Hepatocyte (in vitro differentiated cells): ENCODE measurements around the gene FAM174C. TPM values are rescaled to one million over a fixed set of nuclear protein-coding genes. Genes with fewer than 3 reads are reported as not detected.
A peak's percentile ranks its signal among the peaks of the same experiment; 100 is the strongest.

Source experiments
- DNase-seq: peaks from one replicate; pipeline ENCODE4 v3.0.0-alpha.2; 2016; ENCODE audit warnings: low spot score
- H2AFZ ChIP-seq: fragments of 200-600 bp; sonication (generic); 2 replicates; pipeline ENCODE4 v1.6.0; 2016; ENCODE audit warnings: antibody characterized with exemption, mild to moderate bottlenecking
- H3K27ac ChIP-seq: fragments of 200-600 bp; sonication (generic); 2 replicates; pipeline ENCODE4 v1.5.1; 2016; ENCODE audit warnings: mild to moderate bottlenecking
- H3K27me3 ChIP-seq: fragments of 200-600 bp; sonication (generic); 2 replicates; pipeline ENCODE4 v1.6.1; 2016
- H3K36me3 ChIP-seq: fragments of 200-600 bp; sonication (generic); replicated peaks from 2 replicates; pipeline ENCODE4 v1.5.1; 2016; ENCODE audit warnings: low read depth; ENCODE audit not compliant: insufficient read depth
- H3K4me1 ChIP-seq: fragments of 200-600 bp; sonication (generic); 2 replicates; pipeline ENCODE4 v1.5.1; 2016; ENCODE audit warnings: mild to moderate bottlenecking, moderate library complexity; ENCODE audit not compliant: insufficient read depth
- H3K4me2 ChIP-seq: fragments of 200-600 bp; sonication (generic); 2 replicates; pipeline ENCODE4 v1.6.0; 2016
- H3K4me3 ChIP-seq: fragments of 200-600 bp; sonication (generic); 2 replicates; pipeline ENCODE4 v1.5.1; 2016; ENCODE audit warnings: mild to moderate bottlenecking
- H3K79me2 ChIP-seq: fragments of 200-600 bp; sonication (generic); 2 replicates; pipeline ENCODE4 v1.6.0; 2017; ENCODE audit warnings: mild to moderate bottlenecking
- H3K9me2 ChIP-seq: fragments of 200-600 bp; sonication (generic); replicated peaks from 2 replicates; pipeline ENCODE4 v1.6.0; 2017; ENCODE audit warnings: mild to moderate bottlenecking; ENCODE audit not compliant: insufficient read depth
- H3K9me3 ChIP-seq: fragments of 200-600 bp; sonication (generic); 2 replicates; pipeline ENCODE4 v1.5.1; 2016; ENCODE audit warnings: low read depth, mild to moderate bottlenecking
- H4K20me1 ChIP-seq: fragments of 200-600 bp; sonication (generic); 2 replicates; pipeline ENCODE4 v1.6.0; 2016; ENCODE audit warnings: mild to moderate bottlenecking; ENCODE audit not compliant: insufficient read depth, poor library complexity, severe bottlenecking
- EZH2 ChIP-seq: fragments of 200-600 bp; sonication (generic); IDR thresholded peaks from 2 replicates; pipeline ENCODE4 v1.6.1; 2016; ENCODE audit warnings: antibody characterized with exemption, mild to moderate bottlenecking, borderline replicate concordance
- EZH2phosphoT487 ChIP-seq: fragments of 200-600 bp; sonication (generic); IDR thresholded peaks from one replicate; pipeline ENCODE4 v1.6.1; 2018; ENCODE audit warnings: antibody characterized with exemption, mild to moderate bottlenecking, low read depth, moderate library complexity; ENCODE audit not compliant: unreplicated experiment, severe bottlenecking
- WGBS: methylation state at CpG from one replicate; pipeline ENCODE4 v1.1.6; 2016; ENCODE audit warnings: low lambda C conversion rate; ENCODE audit errors: missing lambda C conversion rate; 5-methylcytosine and 5-hydroxymethylcytosine counted together
- polyA plus RNA-seq: library from polyadenylated mRNA; unstranded; fragments of >200 nt; fragmentation: Nextera tagmentation; extraction: Ambion mirVana; gene quantifications from 2 replicates; pipeline ENCODE4 v1.2.1, GENCODE V29; 2016
- total RNA-seq: library from RNA; depleted of rRNA; stranded (reverse); fragments of >200 nt; gene quantifications from 2 replicates; pipeline ENCODE4 v1.2.3, GENCODE V29; 2014
- TF ChIP-seq, protein P1 (sequence below): fragments of 200-600 bp; sonication (generic); IDR thresholded peaks from 2 replicates; pipeline ENCODE4 v1.5.1; 2016; ENCODE audit warnings: antibody characterized with exemption, mild to moderate bottlenecking; ENCODE audit not compliant: poor library complexity

FAM174C gene
- total and polyA plus RNA-seq, 2 experiments from 2014 or later: 25.5 to 79.9 TPM

DNA sequence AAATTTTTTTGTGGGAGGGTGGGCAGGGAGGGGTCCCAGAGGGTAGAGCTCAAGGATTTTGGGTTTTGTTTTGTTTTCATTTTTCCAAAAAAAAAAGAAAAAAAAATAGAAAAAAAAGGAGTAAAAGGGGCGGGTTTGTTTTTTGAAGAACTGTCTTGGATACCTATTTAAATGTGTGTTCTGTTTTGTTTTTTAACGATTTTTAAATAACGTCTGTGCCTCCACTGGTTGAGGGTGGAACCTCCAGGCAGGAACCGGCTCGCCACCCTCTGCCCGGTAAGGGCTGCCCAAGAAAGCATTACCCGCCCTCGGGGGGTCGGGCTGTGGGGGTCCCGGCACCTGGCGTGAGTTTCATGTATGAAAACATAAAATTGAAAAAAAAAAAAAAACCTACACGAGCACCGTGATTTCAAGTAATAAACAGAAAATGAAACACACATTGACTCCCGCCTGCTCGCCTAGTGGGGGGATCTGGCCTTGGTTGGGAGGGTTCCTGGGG, 16.6 kb upstream of the FAM174C start:
- H3K4me2 ChIP-seq: peak overlapping the region; percentile 86
- H4K20me1 ChIP-seq: peaks cover 26% of the 10 kb centered on the region
- peaks cover 77% of the 10 kb centered on the region for H3K4me1 ChIP-seq
- H3K9me2 ChIP-seq: no peaks in the 10 kb centered on the region
- H3K27me3 ChIP-seq: no peaks in the 10 kb centered on the region
- TF ChIP-seq EZH2phosphoT487: no peak
- TF ChIP-seq EZH2: no peak
- TF ChIP-seq, protein P1, sequence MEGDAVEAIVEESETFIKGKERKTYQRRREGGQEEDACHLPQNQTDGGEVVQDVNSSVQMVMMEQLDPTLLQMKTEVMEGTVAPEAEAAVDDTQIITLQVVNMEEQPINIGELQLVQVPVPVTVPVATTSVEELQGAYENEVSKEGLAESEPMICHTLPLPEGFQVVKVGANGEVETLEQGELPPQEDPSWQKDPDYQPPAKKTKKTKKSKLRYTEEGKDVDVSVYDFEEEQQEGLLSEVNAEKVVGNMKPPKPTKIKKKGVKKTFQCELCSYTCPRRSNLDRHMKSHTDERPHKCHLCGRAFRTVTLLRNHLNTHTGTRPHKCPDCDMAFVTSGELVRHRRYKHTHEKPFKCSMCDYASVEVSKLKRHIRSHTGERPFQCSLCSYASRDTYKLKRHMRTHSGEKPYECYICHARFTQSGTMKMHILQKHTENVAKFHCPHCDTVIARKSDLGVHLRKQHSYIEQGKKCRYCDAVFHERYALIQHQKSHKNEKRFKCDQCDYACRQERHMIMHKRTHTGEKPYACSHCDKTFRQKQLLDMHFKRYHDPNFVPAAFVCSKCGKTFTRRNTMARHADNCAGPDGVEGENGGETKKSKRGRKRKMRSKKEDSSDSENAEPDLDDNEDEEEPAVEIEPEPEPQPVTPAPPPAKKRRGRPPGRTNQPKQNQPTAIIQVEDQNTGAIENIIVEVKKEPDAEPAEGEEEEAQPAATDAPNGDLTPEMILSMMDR: no peak
- peaks cover 47% of the 10 kb centered on the region for H3K79me2 ChIP-seq
- peak overlapping the region; percentile 98 for H3K27ac ChIP-seq
- WGBS: 63% methylated on average over 15 of the region's 15 CpGs
- no peak overlapping the region for H3K4me3 ChIP-seq
- no peak for DNase-seq
- H3K9me3 ChIP-seq: no peaks in the 10 kb centered on the region
- H2AFZ ChIP-seq: no peak overlapping the region
- no peaks in the 10 kb centered on the region for H3K36me3 ChIP-seq

DNA sequence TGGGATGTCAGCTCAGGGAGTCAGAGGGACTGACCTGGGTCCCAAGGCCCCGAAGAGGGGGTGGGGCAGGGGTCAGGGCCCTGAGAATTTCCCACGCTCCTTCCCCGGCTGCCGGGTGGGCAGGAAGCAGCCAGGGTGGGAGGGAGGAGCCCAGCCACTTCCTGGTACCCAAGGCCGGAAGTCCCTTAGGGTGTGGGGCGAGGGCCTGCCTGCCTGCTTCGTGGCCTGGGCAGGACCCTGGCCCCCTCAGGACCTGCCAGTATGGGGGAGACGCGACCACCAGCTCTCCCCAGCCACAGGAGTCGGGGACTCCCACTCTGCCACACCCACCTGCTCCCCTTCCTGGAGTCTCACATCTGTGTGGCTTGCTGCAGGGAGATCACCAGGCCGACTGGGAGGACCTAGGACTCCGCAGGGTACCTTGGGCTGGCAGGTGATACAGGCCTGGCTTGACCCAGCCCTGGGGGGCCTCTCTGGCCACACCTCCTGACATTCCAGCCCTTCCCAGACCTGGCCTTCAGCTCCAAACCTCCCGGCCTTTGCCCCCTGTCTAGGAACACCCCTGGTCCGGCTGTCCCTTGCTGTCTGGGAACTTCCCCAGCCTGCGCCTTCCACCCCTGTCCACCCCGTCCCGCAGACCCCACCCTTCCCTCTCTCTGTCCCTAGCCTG, 16.0 kb upstream of the FAM174C start:
- Histone ChIP-seq H3K9me2 (no peaks in the 10 kb centered on the region), H3K27me3 (no peaks in the 10 kb centered on the region), H3K4me1 (peaks cover 71% of the 10 kb centered on the region), H4K20me1 (peaks cover 21% of the 10 kb centered on the region), H3K27ac (peak overlapping the region; percentile 98), H3K4me2 (peak overlapping the region; percentile 86), H3K79me2 (peaks cover 44% of the 10 kb centered on the region), H2AFZ (no peak overlapping the region), H3K9me3 (no peaks in the 10 kb centered on the region), H3K4me3 (no peak overlapping the region), H3K36me3 (no peaks in the 10 kb centered on the region)
- TF ChIP-seq EZH2 (no peak), EZH2phosphoT487 (no peak)
- TF ChIP-seq, protein P1: no peak
- DNase-seq: peak; percentile 87
- 16% methylated on average over 14 of the region's 17 CpGs for WGBS

DNA sequence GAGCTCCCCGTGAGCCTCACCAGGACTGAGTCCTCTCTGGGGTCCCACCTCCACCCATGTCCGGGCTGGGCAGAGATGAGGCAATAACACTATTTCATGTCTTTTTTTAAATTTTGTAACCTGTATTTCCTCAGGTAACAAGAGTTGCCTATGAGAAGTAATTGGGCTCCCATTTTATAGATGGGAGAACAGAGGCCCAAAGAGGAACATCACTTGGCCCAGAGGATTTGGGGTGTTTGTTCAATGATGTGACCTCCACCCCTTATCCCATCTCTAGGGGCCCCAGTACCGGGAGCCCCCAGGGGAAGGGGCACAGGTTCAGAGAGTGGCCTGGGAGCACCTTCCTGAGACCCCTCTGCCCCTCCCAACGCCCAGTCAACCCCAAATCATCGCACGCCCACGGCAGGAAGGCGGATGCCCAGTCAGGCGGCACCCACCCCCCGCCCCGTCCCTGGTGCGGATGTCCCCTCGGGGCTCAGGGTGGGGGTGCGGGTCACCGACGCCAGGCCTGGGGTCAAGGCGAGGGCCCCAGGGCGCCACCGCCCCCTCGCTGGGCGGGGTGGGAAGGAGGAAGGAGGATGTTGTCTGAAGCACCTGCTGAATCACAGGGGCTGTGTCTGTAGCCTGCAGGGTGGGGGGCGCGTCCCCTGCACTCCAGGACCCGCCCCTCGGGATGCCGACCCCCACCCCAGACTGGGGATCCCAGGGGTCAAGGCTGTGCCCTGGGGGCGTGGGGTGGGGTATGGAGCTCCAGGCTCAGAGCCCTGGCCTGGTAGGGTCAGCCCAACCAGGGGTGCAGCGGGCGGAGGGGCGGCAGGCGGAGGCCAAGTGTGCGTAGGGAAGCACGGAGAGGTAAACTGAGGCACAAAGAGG, 15.2 kb upstream of the FAM174C start:
- H3K36me3 ChIP-seq: no peaks in the 10 kb centered on the region
- H3K27ac ChIP-seq: peak overlapping the region; percentile 98
- TF ChIP-seq EZH2phosphoT487: no peak
- no peak for TF ChIP-seq EZH2
- TF ChIP-seq, protein P1: no peak
- H3K4me1 ChIP-seq: peaks cover 69% of the 10 kb centered on the region
- H3K4me3 ChIP-seq: no peak overlapping the region
- H3K79me2 ChIP-seq: peaks cover 36% of the 10 kb centered on the region
- no peaks in the 10 kb centered on the region for H3K9me2 ChIP-seq
- H3K27me3 ChIP-seq: no peaks in the 10 kb centered on the region
- H2AFZ ChIP-seq: no peak overlapping the region
- H4K20me1 ChIP-seq: peaks cover 18% of the 10 kb centered on the region
- H3K9me3 ChIP-seq: no peaks in the 10 kb centered on the region
- WGBS: 16% methylated on average over 17 of the region's 33 CpGs
- DNase-seq: no peak
- H3K4me2 ChIP-seq: peak overlapping the region; percentile 86
